HCT116 (cell line): ENCODE measurements around the gene ARHGEF38. TPM values are rescaled to one million over a fixed set of nuclear protein-coding genes. Genes with fewer than 3 reads are reported as not detected.

ENCODE experiments used
- ATAC-seq: fragments of 200-7000 bp; cut with Tn5 transposase; 2 replicates; pipeline ENCODE4 v1.9.1; 2020; ENCODE audit warnings: mild to moderate bottlenecking, moderate library complexity
- BruUV-seq: library from RNA; stranded (reverse); fragments of 400-500 nt; replicated peaks from 2 replicates; lab custom pipeline; 2021; lab: Mats Ljungman, UMichigan
- CTCF ChIA-PET: fragments of 300-600 bp; sonication (Branson Sonifier 250); formaldehyde crosslinking; loops from one replicate; lab custom pipeline; 2021; ENCODE audit warnings: antibody characterized with exemption; lab: Charles Lee
- POLR2A ChIA-PET: fragments of 300-600, 350-600 bp; sonication (Branson Sonifier 250); formaldehyde crosslinking; loops from one replicate; lab custom pipeline; 2021; ENCODE audit warnings: antibody characterized with exemption; lab: Charles Lee
- RAD21 ChIA-PET, 2 experiments: fragments of 300-600 bp; sonication (Branson Sonifier 250); formaldehyde crosslinking; loops; one replicate each; lab custom pipeline; 2023; ENCODE audit warnings: low total read pairs in 2 of 2; ENCODE audit not compliant: uncharacterized antibody in 2 of 2, unreplicated experiment in 2 of 2, low non-redundant PET in 1 of 2; lab: Charles Lee
- DNase-seq: peaks from one replicate; pipeline ENCODE4 v3.0.0-alpha.2; 2010; ENCODE audit warnings: low read depth, low spot score
- H2AFZ ChIP-seq: fragments of 200-600 bp; shearing (Covaris generic), sonication (generic); 2 replicates; pipeline ENCODE4 v1.6.1; 2017; ENCODE audit warnings: low read depth, mixed run types, mixed read lengths, antibody characterized with exemption, low read length; ENCODE audit not compliant: poor library complexity, severe bottlenecking
- H3K27ac ChIP-seq: 2 replicates; pipeline ENCODE4 v1.5.1; 2012; ENCODE audit warnings: low read depth, low read length
- H3K27me3 ChIP-seq: fragments of 200-600 bp; sonication (generic); 2 replicates; pipeline ENCODE4 v1.6.1; 2016; ENCODE audit warnings: mixed run types, low read length, mixed read lengths; ENCODE audit not compliant: insufficient read depth
- H3K36me3 ChIP-seq, 2 experiments: fragments of 200-500 bp in 1 of 2; fragments of 200-600 bp in 1 of 2; sonication (Bioruptor generic) in 1 of 2; sonication (generic) in 1 of 2; 2 replicates each; pipeline versions ENCODE4 v1.5.1 to v1.6.1; 2014 to 2016; ENCODE audit warnings: low read length in 2 of 2, inconsistent platforms in 1 of 2, mixed read lengths in 1 of 2, mixed run types in 1 of 2; ENCODE audit not compliant: insufficient read depth in 2 of 2, control insufficient read depth in 1 of 2
- H3K4me1 ChIP-seq, 2 experiments: fragments of 200-600 bp in 1 of 2; sonication (generic) in 1 of 2; 2 replicates each; pipeline versions ENCODE4 v1.5.1 to v1.6.1; 2012 to 2017; ENCODE audit warnings: low read length in 2 of 2, inconsistent platforms in 1 of 2, mild to moderate bottlenecking in 1 of 2, mixed read lengths in 1 of 2, mixed run types in 1 of 2, moderate library complexity in 1 of 2; ENCODE audit not compliant: insufficient read depth in 2 of 2, control insufficient read depth in 1 of 2
- H3K4me2 ChIP-seq: fragments of 200-600 bp; sonication (generic); 2 replicates; pipeline ENCODE4 v1.6.1; 2017; ENCODE audit warnings: mixed run types, low read length, mixed read lengths
- H3K4me3 ChIP-seq, 2 experiments: fragments of 200-600 bp in 1 of 2; sonication (generic) in 1 of 2; replicated peaks in 1 of 2; 2 replicates each; pipeline ENCODE4 v1.5.1; 2011 to 2016; ENCODE audit warnings: low read length in 2 of 2, control low read depth in 1 of 2, low read depth in 1 of 2, mild to moderate bottlenecking in 1 of 2, mixed read lengths in 1 of 2, mixed run types in 1 of 2
- H3K79me2 ChIP-seq: fragments of 200-600 bp; sonication (generic); 2 replicates; pipeline ENCODE4 v1.6.1; 2017; ENCODE audit warnings: mild to moderate bottlenecking, mixed run types, low read length, moderate library complexity, mixed read lengths; ENCODE audit not compliant: insufficient read depth
- H3K9ac ChIP-seq: fragments of 200-600 bp; sonication (generic); 2 replicates; pipeline ENCODE4 v1.6.1; 2016; ENCODE audit warnings: low read length, mixed read lengths
- H3K9me2 ChIP-seq: fragments of 200-600 bp; sonication (generic), shearing (Covaris generic); 2 replicates; pipeline ENCODE4 v1.6.1; 2017; ENCODE audit warnings: mixed run types, mild to moderate bottlenecking, moderate library complexity; ENCODE audit not compliant: insufficient read depth
- H3K9me3 ChIP-seq, 2 experiments: fragments of 200-500 bp in 1 of 2; fragments of 200-600 bp in 1 of 2; sonication (Bioruptor generic) in 1 of 2; sonication (generic) in 1 of 2; 2 replicates each; pipeline ENCODE4 v1.6.1; 2014 to 2017; ENCODE audit warnings: low read length in 2 of 2, mixed read lengths in 2 of 2, inconsistent platforms in 1 of 2, low read depth in 1 of 2, mild to moderate bottlenecking in 1 of 2, mixed run types in 1 of 2, moderate library complexity in 1 of 2; ENCODE audit not compliant: control insufficient read depth in 1 of 2, insufficient read depth in 1 of 2
- H4K20me1 ChIP-seq: fragments of 200-600 bp; sonication (generic), shearing (Covaris generic); 2 replicates; pipeline ENCODE4 v1.6.1; 2017; ENCODE audit warnings: mixed run types, mild to moderate bottlenecking, moderate library complexity; ENCODE audit not compliant: insufficient read depth
- ATF3 ChIP-seq: IDR thresholded peaks from 2 replicates; pipeline ENCODE4 v1.6.1; 2012
- EGR1 ChIP-seq: IDR thresholded peaks from 2 replicates; pipeline ENCODE4 v1.6.1; 2012; ENCODE audit warnings: low read depth
- EZH2phosphoT487 ChIP-seq: fragments of 200-600 bp; IDR thresholded peaks from 2 replicates; pipeline ENCODE4 v1.6.1; 2018; ENCODE audit warnings: antibody characterized with exemption, borderline replicate concordance
- POLR2A ChIP-seq: IDR thresholded peaks from 2 replicates; pipeline ENCODE4 v1.7.0; 2011; ENCODE audit warnings: borderline replicate concordance; ENCODE audit not compliant: insufficient read depth, insufficient read length; ENCODE audit errors: extremely low read depth
- POLR2AphosphoS5 ChIP-seq: IDR thresholded peaks from 2 replicates; pipeline ENCODE4 v1.6.1; 2011; ENCODE audit warnings: mild to moderate bottlenecking, low read depth, low read length, moderate library complexity
- YY1 ChIP-seq: IDR thresholded peaks from 2 replicates; pipeline ENCODE4 v1.6.1; 2011; ENCODE audit warnings: low read length, low read depth, moderate library complexity, mild to moderate bottlenecking; ENCODE audit not compliant: insufficient replicate concordance; ENCODE audit errors: extremely low read depth
- ZBTB33 ChIP-seq: IDR thresholded peaks from 2 replicates; pipeline ENCODE4 v1.6.1; 2011; ENCODE audit warnings: mild to moderate bottlenecking, low read length, moderate library complexity; ENCODE audit not compliant: insufficient replicate concordance; ENCODE audit errors: extremely low read depth
- ZNF274 ChIP-seq: fragments of 200-500 bp; sonication (Bioruptor generic); IDR thresholded peaks from 2 replicates; pipeline ENCODE4 v1.6.1; 2014; ENCODE audit warnings: mild to moderate bottlenecking, low read depth, low read length, inconsistent platforms
- intact Hi-C: fragments of 100-400 bp; cut with micrococcal nuclease; formaldehyde crosslinking; loops from 2 replicates; pipeline ENCODE4 v1.10.0; 2022
- total RNA-seq: library from RNA; stranded (reverse); gene quantifications from one replicate; pipeline ENCODE4 v1.2.1, GENCODE V29; 2021; ENCODE audit not compliant: unreplicated experiment

Gene ARHGEF38
- total RNA-seq, 1 experiment from 2014 or later: not detected

- Histone ChIP-seq H3K4me1 (no peaks in the 10 kb centered on the region), H3K79me2 (no peaks in the 10 kb centered on the region), H2AFZ (no peak overlapping the region), H3K27me3 (no peaks in the 10 kb centered on the region), H4K20me1 (no peaks in the 10 kb centered on the region), H3K9ac (no peak overlapping the region), H3K9me2 (no peaks in the 10 kb centered on the region), H3K4me2 (no peak overlapping the region), H3K27ac (no peak overlapping the region), H3K36me3 (peaks cover 3 to 6% of the 10 kb centered on the region in 2 experiments; a peak in 3 of 4 replicates), H3K9me3 (no peaks in the 10 kb centered on the region), H3K4me3 (no peak overlapping the region)
- RAD21 ChIA-PET: no interaction called here
- TF ChIP-seq POLR2A (no peak), EGR1 (no peak), YY1 (no peak), EZH2phosphoT487 (no peak), ATF3 (no peak), ZNF274 (no peak), POLR2AphosphoS5 (no peak), ZBTB33 (no peak)
- DNase-seq: no peak
- POLR2A ChIA-PET: no interaction called here
- no peak for ATAC-seq
- intact Hi-C loops: no loop called here
- CTCF ChIA-PET: no interaction called here
- no TSS peak for BruUV-seq
Observed at GRCh38 chr4:105679186-105679585, 126.8 kb downstream of the ARHGEF38 start.
